ENCODE results near the gene ZNF366. TPM values are rescaled to one million over a fixed set of nuclear protein-coding genes. Genes with fewer than 3 reads are reported as not detected.

ZNF366 gene
- total and polyA plus RNA-seq, 8 donors = 0.26 to 1.0 (median 0.52) TPM

GRCh38 chr5:72531496-72532190 is 24.4 kb upstream of the ZNF366 start:
- no peak overlapping the region for H3K27ac ChIP-seq
- ATAC-seq = no peak
- no peaks in the 10 kb centered on the region for H3K27me3 ChIP-seq
- no peak for FAIRE-seq
- no peak for TF ChIP-seq CTCF (IDR thresholded peaks at IDR 0.05)
- no peak for DNase-seq
- no peaks in the 10 kb centered on the region for H3K36me3 ChIP-seq
- WGBS, 2 donors = 80 to 82% methylated on average over 4 of the region's 4 CpGs
- no peak overlapping the region for H3K4me3 ChIP-seq
- intact Hi-C loops (cut with DNase I) = no loop called here
- H3K9me3 ChIP-seq = no peaks in the 10 kb centered on the region
- H3K4me1 ChIP-seq = no peaks in the 10 kb centered on the region

GRCh38 chr5:72530196-72530595 is 23.0 kb upstream of the ZNF366 start:
- Histone ChIP-seq H3K4me1 (no peaks in the 10 kb centered on the region), H3K27me3 (no peaks in the 10 kb centered on the region), H3K4me3 (no peak overlapping the region), H3K36me3 (no peaks in the 10 kb centered on the region), H3K27ac (no peak overlapping the region), H3K9me3 (no peaks in the 10 kb centered on the region)
- DNase-seq (no peak), ATAC-seq (no peak), FAIRE-seq (no peak)
- intact Hi-C loops (cut with DNase I) = no loop called here
- WGBS, 2 donors = 75 to 82% methylated on average over 7 of the region's 7 CpGs
- TF ChIP-seq CTCF (IDR thresholded peaks at IDR 0.05) = no peak

- H3K27ac ChIP-seq = no peak overlapping the region
- H3K27me3 ChIP-seq = no peaks in the 10 kb centered on the region
- no peak for ATAC-seq
- intact Hi-C loops (cut with DNase I) = loop anchor here in 2 of 3 donors (10.0 kb wide), 2 partner anchors 135 to 165 kb away; no protein-coding TSS in a partner anchor
- no peak for FAIRE-seq
- H3K4me1 ChIP-seq = no peaks in the 10 kb centered on the region
- no peaks in the 10 kb centered on the region for H3K36me3 ChIP-seq
- DNase-seq = no peak
- no peaks in the 10 kb centered on the region for H3K9me3 ChIP-seq
- no peak overlapping the region for H3K4me3 ChIP-seq
- no peak for TF ChIP-seq CTCF (IDR thresholded peaks at IDR 0.05)
- WGBS, 2 donors = 89 to 92% methylated on average over 2 of the region's 2 CpGs
Measured at GRCh38 chr5:72529383-72529782, 22.2 kb upstream of the ZNF366 start.

- no peak for FAIRE-seq
Measured at GRCh38 chr5:72525816-72526215, 18.6 kb upstream of the ZNF366 start.

More at GRCh38 chr5:72525816-72526215, 18.6 kb upstream of the ZNF366 start:
- no peak overlapping the region for H3K27ac ChIP-seq
- TF ChIP-seq CTCF (IDR thresholded peaks at IDR 0.05) = no peak
- DNase-seq (no peak), ATAC-seq (no peak)
- no peaks in the 10 kb centered on the region for H3K4me1 ChIP-seq
- intact Hi-C loops (cut with DNase I) = loop anchor here in 2 of 3 donors (10.0 kb wide), 2 partner anchors 131 to 161 kb away; no protein-coding TSS in a partner anchor
- no peaks in the 10 kb centered on the region for H3K27me3 ChIP-seq
- no peaks in the 10 kb centered on the region for H3K36me3 ChIP-seq
- no peak overlapping the region for H3K4me3 ChIP-seq
- H3K9me3 ChIP-seq = no peaks in the 10 kb centered on the region

All from pancreas (tissue), 10 donors.